HepG2 (cell line): ENCODE measurements around the gene SNRNP25. TPM values are rescaled to one million over a fixed set of nuclear protein-coding genes. Genes with fewer than 3 reads are reported as not detected.

Experiments used
- CENPBD1 ChIP-seq: sonication (generic); formaldehyde crosslinking; IDR thresholded peaks from 2 replicates; pipeline ENCODE4 v1.8.0; 2022; ENCODE audit warnings: missing genetic modification reagents, low read depth, mild to moderate bottlenecking, borderline replicate concordance
- CENPX ChIP-seq: sonication (generic); formaldehyde crosslinking; IDR thresholded peaks from 2 replicates; pipeline ENCODE4 v1.9.0; 2021; ENCODE audit warnings: mild to moderate bottlenecking, missing genetic modification reagents, moderate library complexity
- CHCHD3 ChIP-seq: sonication (generic); formaldehyde crosslinking; IDR thresholded peaks from 2 replicates; pipeline ENCODE4 v1.8.0; 2022; ENCODE audit warnings: mild to moderate bottlenecking, missing genetic modification reagents, moderate library complexity
- FOSL2 ChIP-seq: sonication (generic); formaldehyde crosslinking; IDR thresholded peaks from 2 replicates; pipeline ENCODE4 v1.4.0; 2020; ENCODE audit warnings: missing genetic modification reagents
- HMG20A ChIP-seq: IDR thresholded peaks from 2 replicates; pipeline ENCODE4 v1.6.1; 2016; ENCODE audit warnings: borderline replicate concordance
- JUN ChIP-seq: sonication (generic); formaldehyde crosslinking; IDR thresholded peaks from 2 replicates; pipeline ENCODE4 v1.4.0; 2020; ENCODE audit warnings: mild to moderate bottlenecking, missing genetic modification reagents
- KLF12 ChIP-seq: sonication (generic); formaldehyde crosslinking; IDR thresholded peaks from 2 replicates; pipeline ENCODE4 v1.4.0; 2020; ENCODE audit warnings: missing genetic modification reagents, borderline replicate concordance
- MAF1 ChIP-seq: sonication (generic); formaldehyde crosslinking; IDR thresholded peaks from 2 replicates; pipeline ENCODE4 v1.5.0; 2020; ENCODE audit warnings: missing genetic modification reagents, borderline replicate concordance
- MXD4 ChIP-seq: IDR thresholded peaks from 2 replicates; pipeline ENCODE4 v1.6.1; 2016; ENCODE audit warnings: mild to moderate bottlenecking, missing biosample characterization, missing genetic modification reagents
- PTBP1 ChIP-seq: fragments of 200-400 bp; formaldehyde crosslinking; IDR thresholded peaks from 2 replicates; pipeline ENCODE4 v1.6.1; 2018; ENCODE audit warnings: low read length, low read depth; ENCODE audit not compliant: poor library complexity, severe bottlenecking
- SIX4 ChIP-seq: sonication (generic); formaldehyde crosslinking; IDR thresholded peaks from 2 replicates; pipeline ENCODE4 v1.4.0; 2020; ENCODE audit warnings: missing genetic modification reagents
- SMAD3 ChIP-seq: sonication (generic); formaldehyde crosslinking; IDR thresholded peaks from 2 replicates; pipeline ENCODE4 v1.4.0; 2020; ENCODE audit warnings: missing genetic modification reagents
- STAT5B ChIP-seq: sonication (generic); formaldehyde crosslinking; IDR thresholded peaks from 2 replicates; pipeline ENCODE4 v1.4.0; 2020; ENCODE audit warnings: missing genetic modification reagents
- TBP ChIP-seq: sonication (generic); formaldehyde crosslinking; IDR thresholded peaks from 2 replicates; pipeline ENCODE4 v1.5.0; 2020; ENCODE audit warnings: missing genetic modification reagents
- TEAD3 ChIP-seq: optimal IDR thresholded peaks from 2 replicates; pipeline ENCODE3; 2016; ENCODE audit warnings: borderline replicate concordance
- TFE3 ChIP-seq: IDR thresholded peaks from 2 replicates; pipeline ENCODE4 v1.6.1; 2016
- ZFYVE20 ChIP-seq: sonication (generic); formaldehyde crosslinking; IDR thresholded peaks from 2 replicates; pipeline ENCODE4 v1.8.0; 2023; ENCODE audit warnings: low read depth, mild to moderate bottlenecking, moderate library complexity, missing genetic modification reagents, borderline replicate concordance
- ZIK1 ChIP-seq: sonication (generic); formaldehyde crosslinking; IDR thresholded peaks from 2 replicates; pipeline ENCODE4 v1.5.0; 2020; ENCODE audit warnings: mild to moderate bottlenecking, low read depth, missing genetic modification reagents, borderline replicate concordance
- ZNF205 ChIP-seq: IDR thresholded peaks from 2 replicates; pipeline ENCODE4 v1.6.1; 2018; ENCODE audit warnings: missing biosample characterization, missing genetic modification reagents
- ZNF629 ChIP-seq: sonication (generic); formaldehyde crosslinking; conservative IDR thresholded peaks from 2 replicates; pipeline ENCODE4 v1.5.0; 2020; ENCODE audit warnings: missing genetic modification reagents
- ZNF768 ChIP-seq: sonication (generic); formaldehyde crosslinking; IDR thresholded peaks from 2 replicates; pipeline ENCODE4 v1.4.0; 2020; ENCODE audit warnings: missing genetic modification reagents
- ZNF788 ChIP-seq: sonication (generic); formaldehyde crosslinking; IDR thresholded peaks from 2 replicates; pipeline ENCODE4 v1.5.0; 2020; ENCODE audit warnings: mild to moderate bottlenecking, missing genetic modification reagents, borderline replicate concordance
- ZSCAN29 ChIP-seq: sonication (generic); formaldehyde crosslinking; conservative IDR thresholded peaks from 2 replicates; pipeline ENCODE4 v1.4.0; 2020; ENCODE audit warnings: mild to moderate bottlenecking, missing genetic modification reagents
- polyA plus RNA-seq, 8 experiments: library from polyadenylated mRNA; depleted of rRNA in 3 of 8; stranded (reverse) in 7 of 8; unstranded in 1 of 8; fragments of >200 nt; fragmentation: Illumina TruSeq in 4 of 8; extraction: Trizol in 4 of 8; gene quantifications; 2 replicates each; pipeline versions ENCODE4 v1.2.1 to v1.2.3, GENCODE V29; 2011 to 2016; ENCODE audit warnings: low read depth in 4 of 8, missing spikeins in 1 of 8, mixed read lengths in 1 of 8; ENCODE audit not compliant: insufficient read depth in 1 of 8
- total RNA-seq, 5 experiments: library from RNA; depleted of rRNA; stranded (reverse); fragments of >200 nt; fragmentation: Illumina TruSeq; extraction: Trizol; gene quantifications; 2 replicates each; pipeline ENCODE4 v1.2.3, GENCODE V29; 2016; ENCODE audit warnings: low read depth in 1 of 5
- TF ChIP-seq, protein P1 (sequence below), 2 experiments: sonication (generic) in 1 of 2; formaldehyde crosslinking in 1 of 2; IDR thresholded peaks; 2 replicates each; pipeline versions ENCODE4 v1.4.0 to v1.6.1; 2018 to 2020; ENCODE audit warnings: missing genetic modification reagents in 2 of 2, borderline replicate concordance in 1 of 2, low read depth in 1 of 2, mild to moderate bottlenecking in 1 of 2, missing biosample characterization in 1 of 2

The SNRNP25 gene
- total and polyA plus RNA-seq, 2 of the 13 experiments (the other 11 are each of a cell fraction or from before 2014, with no cell fraction given): 34.1 to 97.4 TPM

DNA sequence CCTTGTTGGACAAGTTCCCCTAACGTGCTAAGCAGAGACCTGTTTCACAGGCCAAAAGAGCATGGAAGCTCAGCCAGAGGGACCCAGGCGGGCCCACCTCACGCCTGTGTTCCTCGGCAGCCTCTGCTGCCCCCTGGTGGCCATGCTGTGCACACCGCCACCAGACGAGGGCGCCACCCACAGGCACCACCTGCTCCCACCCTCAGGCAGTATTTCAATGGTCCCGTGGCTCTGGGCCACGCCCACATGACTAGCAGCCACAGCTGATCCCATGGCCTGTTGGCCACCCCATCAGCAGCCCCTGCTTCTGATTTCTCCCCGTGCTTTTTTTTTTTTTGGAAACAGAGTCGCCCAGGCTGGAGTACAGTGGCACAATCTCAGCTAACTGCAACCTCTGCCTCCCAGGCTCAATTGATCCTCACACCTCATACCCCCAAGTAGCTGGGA lies 43.3 kb downstream of the SNRNP25 start (continued):
- peak; percentile 71; the same call in 1 of the 2 replicates for TF ChIP-seq ZNF788 (CRISPR knock-in tag)
- no peak for TF ChIP-seq ZFYVE20 (CRISPR knock-in tag)
- TF ChIP-seq, protein P1, sequence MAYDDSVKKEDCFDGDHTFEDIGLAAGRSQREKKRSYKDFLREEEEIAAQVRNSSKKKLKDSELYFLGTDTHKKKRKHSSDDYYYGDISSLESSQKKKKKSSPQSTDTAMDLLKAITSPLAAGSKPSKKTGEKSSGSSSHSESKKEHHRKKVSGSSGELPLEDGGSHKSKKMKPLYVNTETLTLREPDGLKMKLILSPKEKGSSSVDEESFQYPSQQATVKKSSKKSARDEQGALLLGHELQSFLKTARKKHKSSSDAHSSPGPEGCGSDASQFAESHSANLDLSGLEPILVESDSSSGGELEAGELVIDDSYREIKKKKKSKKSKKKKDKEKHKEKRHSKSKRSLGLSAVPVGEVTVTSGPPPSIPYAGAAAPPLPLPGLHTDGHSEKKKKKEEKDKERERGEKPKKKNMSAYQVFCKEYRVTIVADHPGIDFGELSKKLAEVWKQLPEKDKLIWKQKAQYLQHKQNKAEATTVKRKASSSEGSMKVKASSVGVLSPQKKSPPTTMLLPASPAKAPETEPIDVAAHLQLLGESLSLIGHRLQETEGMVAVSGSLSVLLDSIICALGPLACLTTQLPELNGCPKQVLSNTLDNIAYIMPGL (CRISPR knock-in tag; IDR thresholded peaks at IDR 0.05; ENCODE audit: borderline replicate concordance in 1 of 2, low read depth in 1 of 2): peak; percentile 88 to 95
- peak; percentile 64; the same call in 1 of the 2 replicates for TF ChIP-seq TFE3 (CRISPR knock-in tag)
- TF ChIP-seq STAT5B (CRISPR knock-in tag): no peak
- no peak for TF ChIP-seq TBP (CRISPR knock-in tag)
- no peak for TF ChIP-seq CENPBD1 (CRISPR knock-in tag)
- TF ChIP-seq TEAD3 (CRISPR knock-in tag): peak; percentile 61
- no peak for TF ChIP-seq SMAD3 (CRISPR knock-in tag)
- no peak for TF ChIP-seq ZNF629
- no peak for TF ChIP-seq CENPX
- 0 out of 2 replicates have a peak, but pooled peaks have one; percentile 43 for TF ChIP-seq MXD4 (CRISPR knock-in tag)
- no peak for TF ChIP-seq KLF12 (CRISPR knock-in tag)
- no peak for TF ChIP-seq CHCHD3 (CRISPR knock-in tag)
- TF ChIP-seq JUN (CRISPR knock-in tag): no peak
- TF ChIP-seq HMG20A: no peak
- TF ChIP-seq ZSCAN29: no peak
- no peak; the same call in 1 of the 2 replicates for TF ChIP-seq ZNF205 (CRISPR knock-in tag)
- no peak for TF ChIP-seq MAF1 (CRISPR knock-in tag)
- TF ChIP-seq SIX4: 0 out of 2 replicates have a peak, but pooled peaks have one; percentile 25
- TF ChIP-seq ZNF768 (CRISPR knock-in tag): peak; percentile 66; the same call in 1 of the 2 replicates
- TF ChIP-seq PTBP1: no peak
- no peak for TF ChIP-seq ZIK1 (CRISPR knock-in tag)
- TF ChIP-seq FOSL2 (CRISPR knock-in tag): peak; percentile 65
